Measurements from ENCODE around the gene SYMPK.
A peak's percentile ranks its signal among the peaks of the same experiment; 100 is the strongest.
"Not testable (repeated sequence)": the region's sequence is repeated elsewhere in the genome, so short reads cannot be mapped to it uniquely, and the experiment has no call there.

SYMPK gene

GRCh38 chr19:45862564-45863334 lies at the start of gene SYMPK:
TSS of gene SYMPK (minus strand) at chr19:45863147. CDS start at chr19:45854495, 8,652 bp downstream.
- DNase-seq (ENCODE audit: low spot score): peak; percentile 99

- no peak for DNase-seq (ENCODE audit: low spot score)
These were observed 48.3 kb upstream of the SYMPK start for GRCh38 chr19:45911291-45911690.

GRCh38 chr19:45908956-45909355 lies 46.0 kb upstream of the SYMPK start:
- DNase-seq (ENCODE audit: low spot score): no peak

GRCh38 chr19:45906221-45906620 lies 43.3 kb upstream of the SYMPK start:
- DNase-seq (ENCODE audit: low spot score): no peak

- no peak for DNase-seq (ENCODE audit: low spot score)
These were observed 42.1 kb upstream of the SYMPK start for GRCh38 chr19:45905011-45905410.

DNA sequence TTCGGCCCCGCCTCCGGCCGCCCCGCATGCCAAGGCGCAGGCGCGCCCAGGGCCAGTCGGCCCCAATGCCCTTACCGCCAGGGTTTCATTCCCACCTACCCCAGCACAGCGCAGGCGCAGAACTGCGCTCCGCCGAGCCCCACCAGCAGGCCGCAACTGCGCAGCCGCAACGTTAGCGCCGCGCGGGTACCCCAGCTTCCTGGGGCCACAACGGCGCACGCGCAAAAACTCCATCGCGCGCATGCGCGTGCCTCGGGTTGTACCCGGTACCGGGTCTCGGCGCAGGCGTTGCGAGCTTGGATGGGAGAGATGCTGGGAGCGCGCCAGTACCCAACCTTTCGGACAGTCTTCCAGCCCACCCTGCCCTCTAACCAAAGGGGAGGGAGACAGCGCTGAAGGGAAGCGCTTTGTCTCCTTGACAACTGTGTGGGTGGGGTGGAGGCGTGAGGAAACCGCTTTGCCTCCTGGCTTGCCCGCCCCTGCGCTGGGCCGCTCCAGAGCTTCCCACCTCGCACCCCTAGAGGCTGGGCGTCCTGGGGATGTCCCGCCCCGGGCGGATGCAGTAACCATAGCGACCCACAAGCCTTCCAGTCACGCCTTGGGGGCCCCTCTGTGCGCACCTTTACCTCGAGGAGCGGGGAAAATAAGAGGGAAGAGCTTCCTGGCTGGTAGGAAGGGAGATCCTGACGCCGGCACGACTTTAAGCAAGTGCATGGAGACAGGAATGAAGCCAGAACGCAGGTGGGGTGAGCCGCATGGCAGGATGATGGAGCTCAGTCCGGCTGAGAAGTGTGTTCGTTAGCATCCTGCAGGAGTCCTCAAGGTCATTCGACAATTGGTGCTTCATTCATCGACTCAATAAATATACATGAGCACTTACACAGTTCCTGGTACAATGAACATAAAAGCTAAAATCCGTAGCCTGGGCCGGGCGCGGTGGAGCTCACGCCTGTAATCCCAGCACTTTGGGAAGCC lies 40.0 kb upstream of the SYMPK start:
- peak; percentile 100 for DNase-seq (ENCODE audit: low spot score)

GRCh38 chr19:45901912-45902650 lies 39.1 kb upstream of the SYMPK start, which contains the start of gene MYPOP:
TSS of gene MYPOP (minus strand) at chr19:45902613. CDS start at chr19:45901773, 840 bp downstream.
- no peak for DNase-seq (ENCODE audit: low spot score)

DNA sequence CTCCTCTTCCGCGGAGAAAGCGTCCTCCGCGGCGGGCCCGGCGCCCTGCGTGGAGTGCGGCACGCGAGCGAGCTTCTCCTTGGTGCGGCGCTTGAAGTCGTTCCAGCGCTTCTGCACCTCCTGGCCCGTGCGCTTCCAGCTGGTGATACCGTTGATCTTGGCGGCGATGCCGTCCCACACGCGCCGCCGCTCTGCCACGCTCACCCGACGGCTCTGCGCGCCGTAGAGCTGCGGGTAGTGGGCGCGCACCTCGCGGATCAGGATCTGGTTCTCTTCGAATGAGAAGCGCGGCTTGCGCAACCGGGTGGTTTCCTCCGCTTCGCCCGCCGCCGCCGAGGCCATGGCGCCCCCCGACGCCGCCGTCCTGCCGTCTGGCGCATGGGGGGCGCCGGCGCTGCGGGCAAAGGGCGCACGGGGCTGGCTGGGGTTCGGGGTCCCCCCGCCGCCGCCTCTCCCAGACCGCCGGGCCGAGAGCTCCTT lies 38.5 kb upstream of the SYMPK start:
- DNase-seq (ENCODE audit: low spot score): peak; percentile 73

GRCh38 chr19:45900738-45901431 lies 37.9 kb upstream of the SYMPK start:
- DNase-seq (ENCODE audit: low spot score): peak; percentile 19

DNA sequence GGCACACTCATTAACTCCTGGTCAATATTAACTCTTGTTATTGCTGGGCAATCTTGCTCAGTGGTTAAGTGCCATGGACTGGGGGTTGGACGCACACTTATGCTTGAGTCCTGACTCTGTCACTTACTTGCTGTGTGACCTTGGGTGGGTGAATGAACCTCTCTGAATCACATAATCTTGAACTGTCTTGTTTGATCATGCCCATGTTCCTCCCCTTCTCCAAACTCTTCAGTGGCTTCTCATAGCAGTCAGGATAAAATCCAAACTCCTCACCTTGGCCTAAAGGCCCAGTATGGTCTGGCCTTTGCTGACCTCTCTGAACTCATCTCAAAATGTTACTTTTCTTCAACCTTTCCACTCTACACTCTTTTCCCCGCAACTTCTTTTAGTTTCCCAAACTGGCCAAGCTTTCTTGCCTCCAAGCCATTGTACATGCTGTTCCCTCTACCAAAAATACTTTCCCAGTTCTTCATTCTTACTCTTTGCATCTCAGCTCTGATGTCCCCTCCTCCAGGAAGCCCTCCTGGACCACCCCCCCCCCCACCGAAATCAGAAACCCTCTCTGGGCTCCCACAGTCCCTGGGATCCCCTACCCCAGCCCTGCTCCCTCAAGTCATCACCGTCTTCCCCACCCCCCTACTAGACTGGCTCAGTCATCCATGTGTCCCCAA lies 37.1 kb upstream of the SYMPK start:
- DNase-seq (ENCODE audit: low spot score): peak; percentile 7

DNA sequence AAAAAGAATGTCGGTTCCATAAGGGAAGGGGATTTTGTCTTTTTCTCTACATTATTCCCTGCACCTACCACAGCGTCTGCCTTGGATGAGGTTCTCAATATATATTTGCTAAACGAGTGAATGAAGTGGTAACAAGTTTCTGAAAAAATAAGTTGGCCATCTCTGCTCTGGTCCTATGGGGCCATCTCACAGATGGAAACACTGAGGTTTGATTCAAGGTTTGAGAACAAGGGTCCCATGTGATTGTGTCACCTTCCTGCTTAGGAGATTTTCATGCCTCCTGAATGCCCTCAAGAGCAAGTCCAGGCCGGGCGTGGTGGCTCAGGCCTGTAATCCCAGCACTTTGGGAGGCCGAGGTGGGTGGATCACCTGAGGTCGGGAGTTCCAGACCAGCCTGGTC lies 36.3 kb upstream of the SYMPK start:
- DNase-seq (ENCODE audit: low spot score): no peak

DNA sequence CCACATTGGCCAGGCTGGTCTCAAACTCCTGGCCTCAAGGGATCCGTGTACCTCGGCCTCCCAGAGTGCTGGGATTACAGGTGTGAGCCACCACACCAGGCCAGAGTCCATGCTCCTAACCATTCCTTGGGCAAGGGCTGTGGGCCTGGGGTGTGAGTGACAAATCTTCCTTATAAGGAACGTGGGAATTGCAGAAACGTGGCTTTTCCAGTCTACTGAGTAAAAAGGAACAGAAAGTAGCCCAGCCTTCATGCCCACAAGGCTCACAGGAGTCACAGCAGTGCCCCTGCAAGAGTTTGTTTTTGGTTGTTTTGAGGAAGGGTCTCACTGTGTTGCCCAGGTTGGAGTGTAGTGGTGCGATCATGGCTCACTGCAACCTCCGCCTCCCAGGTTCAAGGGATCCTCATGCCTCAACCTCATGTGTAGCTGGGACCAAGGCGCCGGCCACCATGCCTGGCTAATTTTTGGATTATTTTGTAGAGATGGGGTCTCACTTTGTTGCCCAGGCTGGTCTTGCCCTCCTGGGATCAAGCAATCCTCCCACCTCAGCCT lies 34.4 kb upstream of the SYMPK start:
- no peak for DNase-seq (ENCODE audit: low spot score)

- not testable (repeated sequence) for DNase-seq (ENCODE audit: low spot score)
These were observed 33.1 kb upstream of the SYMPK start for GRCh38 chr19:45895983-45896599.

DNA sequence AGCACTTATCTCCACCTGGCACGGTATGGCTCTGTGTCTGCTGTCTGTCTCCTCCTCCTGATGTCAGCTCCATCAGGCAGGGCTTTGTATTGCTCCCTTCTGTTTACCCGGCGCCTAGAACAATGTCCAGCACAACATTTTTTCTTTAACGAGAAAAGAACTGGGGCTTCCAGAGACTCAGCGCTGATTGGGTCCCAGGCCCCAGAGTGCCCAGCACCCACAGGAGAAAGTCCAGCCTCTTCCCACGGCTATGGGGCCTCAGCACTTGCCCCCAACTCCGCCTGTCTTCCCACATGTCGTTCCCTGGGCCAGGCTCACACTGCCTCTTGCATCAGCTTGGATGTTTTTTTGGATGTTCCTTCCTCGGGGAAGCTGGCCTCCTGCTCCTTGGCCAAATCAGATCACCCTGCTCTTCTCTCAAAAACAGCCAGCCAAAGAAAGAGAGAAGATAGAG lies 32.6 kb upstream of the SYMPK start:
- no peak for DNase-seq (ENCODE audit: low spot score)

GRCh38 chr19:45890877-45891276 lies 27.9 kb upstream of the SYMPK start:
- DNase-seq (ENCODE audit: low spot score): no peak

GRCh38 chr19:45889210-45889885 lies 26.4 kb upstream of the SYMPK start:
- DNase-seq (ENCODE audit: low spot score): no peak

DNA sequence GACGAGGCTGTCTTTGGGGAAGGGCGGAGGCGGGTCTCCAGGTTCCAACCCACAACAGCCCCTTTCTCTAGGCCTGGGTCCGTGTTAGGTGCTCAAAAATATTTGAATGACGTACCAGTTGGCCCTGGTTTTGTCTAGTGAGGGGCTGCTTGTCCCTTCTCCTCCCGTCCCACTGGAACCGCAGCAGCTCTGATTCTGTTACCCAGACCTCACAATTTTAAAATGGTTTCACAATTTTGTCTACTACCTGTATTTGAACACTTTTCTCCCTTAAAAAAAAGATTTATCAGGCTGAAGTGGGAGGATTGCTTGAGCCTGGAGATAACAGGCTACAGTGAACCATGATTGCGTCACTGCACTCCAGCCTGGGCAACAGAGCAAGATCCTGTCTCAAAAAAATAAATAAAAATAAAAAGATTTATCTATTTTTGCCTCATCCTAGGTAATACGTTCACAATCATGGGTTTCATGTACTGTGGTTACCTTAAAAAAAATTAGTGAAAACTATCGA lies 24.3 kb upstream of the SYMPK start:
- no peak for DNase-seq (ENCODE audit: low spot score)

GRCh38 chr19:45886427-45887199 lies 23.7 kb upstream of the SYMPK start:
- DNase-seq (ENCODE audit: low spot score): peak; percentile 93
